CD4-positive, alpha-beta T cell treated with Interleukin-2 at 100 ng/mL for 4 hours (primary cell): ENCODE data around the gene TMBIM4.
"Not testable (repeated sequence)": the region's sequence is repeated elsewhere in the genome, so short reads cannot be mapped to it uniquely, and the experiment has no call there.

Source experiments
- DNase-seq: peaks from one replicate; pipeline ENCODE4 v3.0.0-alpha.2; 2020; ENCODE audit warnings: low spot score

TMBIM4 gene

GRCh38 chr12:66184822-66185221 lies 15.0 kb upstream of the TMBIM4 start:
- DNase-seq: not testable (repeated sequence)

- no peak for DNase-seq
These were observed 13.2 kb upstream of the TMBIM4 start for GRCh38 chr12:66182956-66183355.

- no peak for DNase-seq
These were observed 6.5 kb upstream of the TMBIM4 start for GRCh38 chr12:66176105-66176900.

GRCh38 chr12:66174391-66175325 lies 4.9 kb upstream of the TMBIM4 start:
- not testable (repeated sequence) for DNase-seq

GRCh38 chr12:66170606-66171005 lies 810 bp upstream of the TMBIM4 start:
- DNase-seq: no peak

- DNase-seq: no peak
These were observed 1.4 kb downstream of the TMBIM4 start for GRCh38 chr12:66168410-66168809.

- DNase-seq: no peak
These were observed 3.2 kb downstream of the TMBIM4 start for GRCh38 chr12:66166561-66166960.

- no peak for DNase-seq
These were observed 4.7 kb downstream of the TMBIM4 start for GRCh38 chr12:66165141-66165540.

- DNase-seq: no peak
These were observed 5.4 kb downstream of the TMBIM4 start for GRCh38 chr12:66164349-66164821.

- DNase-seq: no peak
These were observed 6.5 kb downstream of the TMBIM4 start for GRCh38 chr12:66163289-66163688.

- DNase-seq: no peak
These were observed 7.1 kb downstream of the TMBIM4 start for GRCh38 chr12:66162701-66163100.

- no peak for DNase-seq
These were observed 9.1 kb downstream of the TMBIM4 start for GRCh38 chr12:66160704-66161103.

GRCh38 chr12:66159123-66159522 lies 10.7 kb downstream of the TMBIM4 start:
- no peak for DNase-seq

GRCh38 chr12:66156654-66157053 lies 13.1 kb downstream of the TMBIM4 start:
- DNase-seq: no peak

- no peak for DNase-seq
These were observed 15.0 kb downstream of the TMBIM4 start for GRCh38 chr12:66154776-66155175.

GRCh38 chr12:66152732-66153131 lies 17.1 kb downstream of the TMBIM4 start:
- no peak for DNase-seq

GRCh38 chr12:66149702-66150398 lies 19.9 kb downstream of the TMBIM4 start:
- no peak for DNase-seq

- DNase-seq: no peak
These were observed 24.7 kb downstream of the TMBIM4 start for GRCh38 chr12:66144791-66145754.

GRCh38 chr12:66143868-66144267 lies 25.9 kb downstream of the TMBIM4 start:
- DNase-seq: no peak

GRCh38 chr12:66142826-66143225 lies 27.0 kb downstream of the TMBIM4 start:
- no peak for DNase-seq

- DNase-seq: no peak
These were observed 28.5 kb downstream of the TMBIM4 start for GRCh38 chr12:66141299-66141698.
